ENCODE data around the gene CCDC192. TPM values are rescaled to one million over a fixed set of nuclear protein-coding genes. Genes with fewer than 3 reads are reported as not detected.
"Not testable (repeated sequence)": the region's sequence is repeated elsewhere in the genome, so short reads cannot be mapped to it uniquely, and the experiment has no call there.

CCDC192 gene
- total RNA-seq, 2 experiments from 2014 or later, result not detected

DNA sequence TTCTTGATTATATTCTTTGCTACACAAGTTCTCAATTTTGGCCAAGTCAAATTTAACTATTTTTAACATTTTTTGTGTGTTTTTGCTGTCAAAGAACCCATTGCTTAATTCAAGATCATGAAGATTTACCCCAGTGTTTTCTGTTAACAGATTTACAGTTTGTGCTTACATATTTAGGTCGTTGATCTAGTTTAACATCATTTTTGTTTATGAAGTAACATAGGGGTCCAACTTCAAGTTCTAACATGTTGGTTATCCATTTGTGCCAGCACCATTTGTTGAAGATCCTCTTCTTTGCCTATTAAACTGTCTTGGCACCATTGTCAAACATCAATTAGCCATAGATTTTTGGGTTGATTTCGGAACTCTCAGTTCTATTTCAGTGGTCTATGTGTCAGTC is 71.0 kb downstream of the CCDC192 start:
- no peaks in the 10 kb centered on the region for H3K4me1 ChIP-seq (ENCODE audit: insufficient read depth, low read length)
- Mint-ChIP-seq H3K4me1 (ENCODE audit: low read depth) (no peaks in the 10 kb centered on the region), H3K27ac (no peak overlapping the region), H3K27me3 (peaks cover 25% of the 10 kb centered on the region), H3K4me3 (no peak overlapping the region), H3K36me3 (ENCODE audit: low read depth) (no peaks in the 10 kb centered on the region), H3K9me3 (peaks cover 5% of the 10 kb centered on the region)
- POLR2A ChIA-PET, result no interaction called here
- no peak overlapping the region for H3K4me3 ChIP-seq (ENCODE audit: low read length)
- no peaks in the 10 kb centered on the region for H3K27me3 ChIP-seq (ENCODE audit: control insufficient read depth in 1 of 2, insufficient read depth in 2 of 2, low read length in 2 of 2)
- H3K9me3 ChIP-seq (ENCODE audit: control insufficient read depth in 1 of 2, insufficient read depth in 1 of 2, low read length in 2 of 2), result no peaks in the 10 kb centered on the region
- H3K36me3 ChIP-seq (ENCODE audit: insufficient read depth, low read length), result no peaks in the 10 kb centered on the region
- TF ChIP-seq, protein P1, sequence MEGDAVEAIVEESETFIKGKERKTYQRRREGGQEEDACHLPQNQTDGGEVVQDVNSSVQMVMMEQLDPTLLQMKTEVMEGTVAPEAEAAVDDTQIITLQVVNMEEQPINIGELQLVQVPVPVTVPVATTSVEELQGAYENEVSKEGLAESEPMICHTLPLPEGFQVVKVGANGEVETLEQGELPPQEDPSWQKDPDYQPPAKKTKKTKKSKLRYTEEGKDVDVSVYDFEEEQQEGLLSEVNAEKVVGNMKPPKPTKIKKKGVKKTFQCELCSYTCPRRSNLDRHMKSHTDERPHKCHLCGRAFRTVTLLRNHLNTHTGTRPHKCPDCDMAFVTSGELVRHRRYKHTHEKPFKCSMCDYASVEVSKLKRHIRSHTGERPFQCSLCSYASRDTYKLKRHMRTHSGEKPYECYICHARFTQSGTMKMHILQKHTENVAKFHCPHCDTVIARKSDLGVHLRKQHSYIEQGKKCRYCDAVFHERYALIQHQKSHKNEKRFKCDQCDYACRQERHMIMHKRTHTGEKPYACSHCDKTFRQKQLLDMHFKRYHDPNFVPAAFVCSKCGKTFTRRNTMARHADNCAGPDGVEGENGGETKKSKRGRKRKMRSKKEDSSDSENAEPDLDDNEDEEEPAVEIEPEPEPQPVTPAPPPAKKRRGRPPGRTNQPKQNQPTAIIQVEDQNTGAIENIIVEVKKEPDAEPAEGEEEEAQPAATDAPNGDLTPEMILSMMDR (IDR thresholded peaks at IDR 0.05), result no peak
- DNase-seq (no peak), ATAC-seq (ENCODE audit: poor library complexity) (no peak)
- H3K27ac ChIP-seq (ENCODE audit: low read depth in 1 of 2, low read length in 2 of 2), result no peak overlapping the region
- CTCF ChIA-PET, result no interaction called here
- intact Hi-C loops (cut with DNase I, micrococcal nuclease), result no loop called here

DNA sequence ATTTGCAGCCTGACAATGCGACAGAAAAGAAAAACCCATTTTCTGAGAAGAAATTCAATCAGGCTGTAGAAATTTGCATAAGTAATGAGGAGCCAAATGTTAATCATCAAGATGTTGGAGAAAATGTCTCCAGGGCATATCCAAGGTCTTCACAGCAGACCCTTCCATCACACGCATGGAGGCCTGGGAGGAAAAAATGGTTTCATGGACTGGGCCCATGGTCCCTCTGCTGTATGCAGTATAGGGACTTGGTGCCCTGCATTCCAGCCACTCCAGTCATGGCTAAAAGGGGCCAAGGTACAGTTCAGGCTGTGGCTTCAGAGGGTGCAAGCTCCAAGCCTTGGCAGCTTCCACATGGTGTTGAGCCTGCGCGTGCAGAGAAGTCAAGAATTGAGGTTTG is 73.3 kb downstream of the CCDC192 start:
- Histone ChIP-seq H3K4me1 (ENCODE audit: insufficient read depth, low read length) (no peaks in the 10 kb centered on the region), H3K36me3 (ENCODE audit: insufficient read depth, low read length) (no peaks in the 10 kb centered on the region), H3K9me3 (ENCODE audit: control insufficient read depth in 1 of 2, insufficient read depth in 1 of 2, low read length in 2 of 2) (no peaks in the 10 kb centered on the region), H3K4me3 (ENCODE audit: low read length) (no peak overlapping the region), H3K27ac (ENCODE audit: low read depth in 1 of 2, low read length in 2 of 2) (no peak overlapping the region), H3K27me3 (ENCODE audit: control insufficient read depth in 1 of 2, insufficient read depth in 2 of 2, low read length in 2 of 2) (no peaks in the 10 kb centered on the region)
- ATAC-seq (ENCODE audit: poor library complexity) (no peak), DNase-seq (no peak)
- Mint-ChIP-seq H3K36me3 (ENCODE audit: low read depth) (no peaks in the 10 kb centered on the region), H3K9me3 (peaks cover 8% of the 10 kb centered on the region), H3K4me3 (no peak overlapping the region), H3K4me1 (ENCODE audit: low read depth) (no peaks in the 10 kb centered on the region), H3K27ac (no peak overlapping the region), H3K27me3 (peaks cover 10% of the 10 kb centered on the region)
- intact Hi-C loops (cut with DNase I, micrococcal nuclease), result no loop called here
- ChIA-PET POLR2A (no interaction called here), CTCF (no interaction called here)
- TF ChIP-seq, protein P1 (IDR thresholded peaks at IDR 0.05), result no peak

DNA sequence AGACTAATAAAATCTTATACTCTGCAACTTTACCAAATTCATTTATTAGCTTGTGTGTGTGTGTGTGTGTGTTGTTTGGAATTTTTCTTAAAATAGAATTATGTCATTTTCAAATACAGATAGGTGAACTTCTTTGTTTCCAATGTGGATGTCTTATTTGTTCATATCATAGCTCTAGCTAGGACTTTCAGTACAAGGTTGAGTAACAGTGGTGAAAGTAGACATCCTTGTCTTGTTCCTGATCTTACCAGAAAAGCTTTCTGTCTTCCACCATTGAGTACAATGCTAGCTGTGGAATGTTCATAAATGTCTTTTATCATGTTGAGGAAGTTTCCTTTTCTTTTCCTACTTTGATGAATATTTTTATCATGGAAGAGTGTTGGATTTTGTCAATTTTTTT is 74.8 kb downstream of the CCDC192 start:
- POLR2A ChIA-PET, result no interaction called here
- Histone ChIP-seq H3K27ac (ENCODE audit: low read depth in 1 of 2, low read length in 2 of 2) (no peak overlapping the region), H3K4me1 (ENCODE audit: insufficient read depth, low read length) (no peaks in the 10 kb centered on the region), H3K36me3 (ENCODE audit: insufficient read depth, low read length) (no peaks in the 10 kb centered on the region), H3K27me3 (ENCODE audit: control insufficient read depth in 1 of 2, insufficient read depth in 2 of 2, low read length in 2 of 2) (no peaks in the 10 kb centered on the region), H3K4me3 (ENCODE audit: low read length) (no peak overlapping the region), H3K9me3 (ENCODE audit: control insufficient read depth in 1 of 2, insufficient read depth in 1 of 2, low read length in 2 of 2) (no peaks in the 10 kb centered on the region)
- no peak overlapping the region for H3K27ac Mint-ChIP-seq
- H3K9me3 Mint-ChIP-seq, result peaks cover 17% of the 10 kb centered on the region
- no peak for DNase-seq
- intact Hi-C loops (cut with DNase I, micrococcal nuclease), result no loop called here
- H3K27me3 Mint-ChIP-seq, result peaks cover 4% of the 10 kb centered on the region
- H3K36me3 Mint-ChIP-seq (ENCODE audit: low read depth), result no peaks in the 10 kb centered on the region
- H3K4me3 Mint-ChIP-seq, result no peak overlapping the region
- no peaks in the 10 kb centered on the region for H3K4me1 Mint-ChIP-seq (ENCODE audit: low read depth)
- CTCF ChIA-PET, result no interaction called here
- TF ChIP-seq, protein P1 (IDR thresholded peaks at IDR 0.05), result no peak
- ATAC-seq (ENCODE audit: poor library complexity), result no peak

DNA sequence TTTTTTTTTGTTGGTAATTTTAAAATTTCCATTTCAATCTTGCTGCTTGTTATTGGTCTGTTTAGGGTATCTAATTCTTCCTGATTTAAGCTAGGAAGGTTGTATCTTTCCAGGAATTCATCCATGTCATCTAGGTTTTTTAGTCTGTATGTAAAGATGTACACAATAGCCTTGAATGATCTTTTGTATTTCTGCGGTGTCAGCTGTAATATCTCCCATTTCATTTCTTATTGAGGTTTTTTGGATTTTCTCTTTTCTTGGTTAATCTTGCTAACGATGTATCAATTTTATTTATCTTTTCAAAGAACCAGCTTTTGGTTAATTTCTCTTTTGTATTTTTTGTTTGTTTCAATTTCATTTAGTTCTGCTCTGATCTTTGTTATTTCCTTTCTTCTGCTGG is 79.3 kb downstream of the CCDC192 start:
- H3K4me3 ChIP-seq (ENCODE audit: low read length); H3K9me3 ChIP-seq (ENCODE audit: control insufficient read depth in 1 of 2, insufficient read depth in 1 of 2, low read length in 2 of 2); H3K27ac ChIP-seq (ENCODE audit: low read depth in 1 of 2, low read length in 2 of 2); H3K36me3 Mint-ChIP-seq (ENCODE audit: low read depth); H3K27ac Mint-ChIP-seq; DNase-seq; intact Hi-C loops (cut with DNase I, micrococcal nuclease); CTCF ChIA-PET; POLR2A ChIA-PET; H3K27me3 ChIP-seq (ENCODE audit: control insufficient read depth in 1 of 2, insufficient read depth in 2 of 2, low read length in 2 of 2); H3K36me3 ChIP-seq (ENCODE audit: insufficient read depth, low read length); H3K4me3 Mint-ChIP-seq; H3K27me3 Mint-ChIP-seq; H3K4me1 Mint-ChIP-seq (ENCODE audit: low read depth); ATAC-seq (ENCODE audit: poor library complexity): not testable (repeated sequence)
- H3K4me1 ChIP-seq (ENCODE audit: insufficient read depth, low read length), result peaks cover 12% of the 10 kb centered on the region
- H3K9me3 Mint-ChIP-seq, result peaks cover 14% of the 10 kb centered on the region

All from CD4-positive, alpha-beta T cell (primary cell).